HFFc6 (cell line): ENCODE measurements around the gene SIGLEC6. TPM values are rescaled to one million over a fixed set of nuclear protein-coding genes. Genes with fewer than 3 reads are reported as not detected.

Experiments
- DNase-seq: peaks from one replicate; pipeline ENCODE4 v3.0.0-alpha.2; 2018
- H3K27ac Mint-ChIP-seq: 2 replicates; pipeline ENCODE4 v1.8.0; 2020; ENCODE audit warnings: mild to moderate bottlenecking, mixed read lengths
- H3K27me3 Mint-ChIP-seq: 2 replicates; pipeline ENCODE4 v1.8.0; 2021; ENCODE audit warnings: mild to moderate bottlenecking, moderate library complexity, mixed read lengths; ENCODE audit not compliant: insufficient read depth
- H3K36me3 Mint-ChIP-seq: 2 replicates; pipeline ENCODE4 v1.8.0; 2021; ENCODE audit warnings: low read depth, mixed read lengths
- H3K4me1 Mint-ChIP-seq: 2 replicates; pipeline ENCODE4 v1.8.0; 2020; ENCODE audit warnings: low read depth, mixed read lengths
- H3K4me3 Mint-ChIP-seq: 2 replicates; pipeline ENCODE4 v1.8.0; 2020; ENCODE audit warnings: mild to moderate bottlenecking, moderate library complexity, mixed read lengths
- H3K9me3 Mint-ChIP-seq: 2 replicates; pipeline ENCODE4 v1.8.0; 2020; ENCODE audit warnings: mild to moderate bottlenecking, mixed read lengths
- CTCF ChIP-seq: fragments of 200-600 bp; sonication (generic); IDR thresholded peaks from 2 replicates; pipeline ENCODE4 v1.5.0; 2021; ENCODE audit warnings: antibody characterized with exemption, mild to moderate bottlenecking
- total RNA-seq, 6 experiments: library from RNA; stranded (reverse); fragmentation: NEBNext Ultra II Directional; extraction: Animal tissue kit (Norgen Biotek cat#: 25700); gene quantifications; 2 replicates in 1 of 6; 3 replicates in 5 of 6; pipeline ENCODE4 v1.2.3, GENCODE V29; 2021

The SIGLEC6 gene
- total RNA-seq, 6 experiments from 2014 or later = not detected

GRCh38 chr19:51571599-51571998, 40.1 kb upstream of the SIGLEC6 start:
- no peaks in the 10 kb centered on the region for H3K9me3 Mint-ChIP-seq
- H3K27ac Mint-ChIP-seq = peak overlapping the region; percentile 91

GRCh38 chr19:51570962-51571575, 39.6 kb upstream of the SIGLEC6 start, which contains the start of gene ZNF175:
ZNF175 (plus strand) TSS chr19:51571283; CDS start chr19:51573330, 2,047 bp downstream.
- no peak for TF ChIP-seq CTCF
- peak; percentile 93 for DNase-seq
- Mint-ChIP-seq H3K36me3 (peaks cover 23% of the 10 kb centered on the region), H3K27ac (peak within 1 kb of the TSS; percentile 91), H3K4me1 (peaks cover 63% of the 10 kb centered on the region), H3K9me3 (no peaks in the 10 kb centered on the region), H3K4me3 (peak within 1 kb of the TSS; percentile 99), H3K27me3 (peaks cover 2% of the 10 kb centered on the region; the same call in 1 of the 2 replicates)

More at GRCh38 chr19:51571599-51571998, 40.1 kb upstream of the SIGLEC6 start:
- Mint-ChIP-seq H3K36me3 (peaks cover 25% of the 10 kb centered on the region), H3K27me3 (peaks cover 2% of the 10 kb centered on the region; the same call in 1 of the 2 replicates), H3K4me3 (peak overlapping the region; percentile 99), H3K4me1 (peaks cover 59% of the 10 kb centered on the region)
- no peak for TF ChIP-seq CTCF
- DNase-seq = no peak

GRCh38 chr19:51568456-51568855, 37.0 kb upstream of the SIGLEC6 start:
- H3K27ac Mint-ChIP-seq = no peak overlapping the region
- DNase-seq = peak; percentile 32
- H3K9me3 Mint-ChIP-seq = no peaks in the 10 kb centered on the region
- H3K4me3 Mint-ChIP-seq = no peak overlapping the region; the same call in 1 of the 2 replicates
- H3K4me1 Mint-ChIP-seq = peaks cover 54% of the 10 kb centered on the region
- H3K36me3 Mint-ChIP-seq = peaks cover 8% of the 10 kb centered on the region
- no peak for TF ChIP-seq CTCF
- peaks cover 10% of the 10 kb centered on the region for H3K27me3 Mint-ChIP-seq

GRCh38 chr19:51567583-51567982, 36.1 kb upstream of the SIGLEC6 start:
- DNase-seq = no peak
- H3K27me3 Mint-ChIP-seq = peaks cover 10% of the 10 kb centered on the region
- H3K4me3 Mint-ChIP-seq = no peak overlapping the region
- H3K36me3 Mint-ChIP-seq = peaks cover 5% of the 10 kb centered on the region; the same call in 1 of the 2 replicates
- H3K9me3 Mint-ChIP-seq = no peaks in the 10 kb centered on the region
- peaks cover 46% of the 10 kb centered on the region for H3K4me1 Mint-ChIP-seq
- H3K27ac Mint-ChIP-seq = no peak overlapping the region
- no peak for TF ChIP-seq CTCF

GRCh38 chr19:51566489-51567100, 35.1 kb upstream of the SIGLEC6 start:
- Mint-ChIP-seq H3K4me3 (0 out of 2 replicates have a peak overlapping the region, but pooled peaks have one; percentile 0), H3K27ac (no peak overlapping the region), H3K9me3 (no peaks in the 10 kb centered on the region), H3K27me3 (peaks cover 10% of the 10 kb centered on the region), H3K36me3 (no peaks in the 10 kb centered on the region), H3K4me1 (peaks cover 36% of the 10 kb centered on the region)
- TF ChIP-seq CTCF = no peak
- DNase-seq = no peak
